ENCODE results near the gene RHBDF2. TPM values are rescaled to one million over a fixed set of nuclear protein-coding genes. Genes with fewer than 3 reads are reported as not detected.

The RHBDF2 gene
- total RNA-seq, 4 donors from 2014 or later, result 53.7 to 76.1 (median 62.6) TPM

DNA sequence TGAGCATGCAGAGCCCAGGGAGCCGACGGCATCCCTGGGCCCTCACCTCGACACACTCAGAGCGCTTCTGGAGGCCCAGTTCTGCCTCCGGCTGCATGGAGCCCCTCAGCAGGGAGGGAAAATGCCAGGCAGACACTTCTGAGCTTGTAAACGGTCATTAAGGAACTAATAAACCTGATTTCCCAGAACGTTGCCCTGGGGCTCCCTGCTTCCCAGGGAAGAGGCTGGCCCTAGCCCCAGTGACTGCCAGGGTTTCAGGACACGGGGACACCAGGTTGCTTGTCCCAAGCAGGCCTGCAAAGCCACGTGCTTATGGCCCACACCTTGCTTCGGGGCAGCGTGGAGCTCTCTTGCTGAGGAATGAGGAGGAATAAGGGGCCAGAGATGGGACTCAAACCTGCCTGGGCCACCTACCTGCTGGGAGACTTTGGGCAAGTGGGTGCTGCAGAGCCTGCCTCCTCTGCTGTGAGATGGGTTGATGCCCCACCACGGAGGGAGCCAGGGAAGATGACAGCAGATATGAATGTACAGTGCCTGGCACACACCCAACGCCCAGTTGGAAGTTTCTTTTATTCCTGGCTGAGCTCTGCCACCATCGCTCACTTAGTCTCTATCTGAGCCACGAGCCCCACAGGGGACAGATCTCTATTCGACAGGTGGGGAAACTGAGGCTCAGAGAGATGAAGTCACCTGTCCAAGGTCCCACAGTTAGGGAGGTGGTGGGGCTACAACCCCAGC lies 5.4 kb downstream of the RHBDF2 start:
- 73 to 81% methylated on average over 10 to 11 of the region's 16 CpGs for WGBS, 2 donors
- DNase-seq (ENCODE audit: low spot score in 2 of 2), result no peak
- H3K4me3 ChIP-seq (ENCODE audit: low read depth, poor library complexity, severe bottlenecking), result no peak overlapping the region
- TF ChIP-seq POLR2A (IDR thresholded peaks at IDR 0.05), result no peak
- TF ChIP-seq, protein P1, sequence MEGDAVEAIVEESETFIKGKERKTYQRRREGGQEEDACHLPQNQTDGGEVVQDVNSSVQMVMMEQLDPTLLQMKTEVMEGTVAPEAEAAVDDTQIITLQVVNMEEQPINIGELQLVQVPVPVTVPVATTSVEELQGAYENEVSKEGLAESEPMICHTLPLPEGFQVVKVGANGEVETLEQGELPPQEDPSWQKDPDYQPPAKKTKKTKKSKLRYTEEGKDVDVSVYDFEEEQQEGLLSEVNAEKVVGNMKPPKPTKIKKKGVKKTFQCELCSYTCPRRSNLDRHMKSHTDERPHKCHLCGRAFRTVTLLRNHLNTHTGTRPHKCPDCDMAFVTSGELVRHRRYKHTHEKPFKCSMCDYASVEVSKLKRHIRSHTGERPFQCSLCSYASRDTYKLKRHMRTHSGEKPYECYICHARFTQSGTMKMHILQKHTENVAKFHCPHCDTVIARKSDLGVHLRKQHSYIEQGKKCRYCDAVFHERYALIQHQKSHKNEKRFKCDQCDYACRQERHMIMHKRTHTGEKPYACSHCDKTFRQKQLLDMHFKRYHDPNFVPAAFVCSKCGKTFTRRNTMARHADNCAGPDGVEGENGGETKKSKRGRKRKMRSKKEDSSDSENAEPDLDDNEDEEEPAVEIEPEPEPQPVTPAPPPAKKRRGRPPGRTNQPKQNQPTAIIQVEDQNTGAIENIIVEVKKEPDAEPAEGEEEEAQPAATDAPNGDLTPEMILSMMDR (IDR thresholded peaks at IDR 0.05), result no peak
- intact Hi-C loops (cut with DNase I; ENCODE audit: low total_unique reads), result no loop called here

DNA sequence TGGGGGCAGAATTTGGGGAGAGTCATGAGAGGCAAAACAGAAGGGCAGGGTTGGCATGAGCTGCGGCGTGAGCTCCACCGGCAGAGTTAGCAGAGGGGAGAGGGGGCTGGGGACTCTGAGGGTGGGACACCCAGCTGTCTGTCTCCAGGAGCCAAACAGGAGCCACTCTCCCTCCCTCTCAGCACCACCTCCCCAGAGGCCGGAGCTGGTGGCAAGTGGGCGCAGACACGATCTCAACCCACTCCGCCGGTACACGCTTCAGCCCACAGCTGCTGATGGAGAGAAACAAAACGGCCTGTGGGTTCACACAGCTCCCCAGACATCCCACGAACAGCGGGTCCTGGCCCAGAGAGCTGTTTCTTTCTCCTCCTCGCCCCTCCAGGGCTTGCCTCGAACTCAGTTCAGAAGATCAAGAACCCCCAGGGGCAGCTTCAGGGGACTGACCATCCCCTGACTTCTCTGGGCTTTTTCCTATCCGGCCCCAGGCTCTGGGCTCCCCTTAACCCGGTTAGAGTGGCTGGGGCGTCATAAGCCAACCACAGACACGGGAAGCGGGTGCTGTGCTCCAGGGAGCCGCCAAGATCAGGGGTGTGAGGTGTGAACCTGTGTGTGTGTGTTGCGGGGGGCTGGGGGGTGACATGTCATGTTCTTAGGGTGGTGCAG lies 7.6 kb downstream of the RHBDF2 start:
- intact Hi-C loops (cut with DNase I; ENCODE audit: low total_unique reads), result no loop called here
- WGBS, 2 donors, result 66 to 67% methylated on average over 21 of the region's 21 CpGs
- no peak for TF ChIP-seq POLR2A (IDR thresholded peaks at IDR 0.05)
- TF ChIP-seq, protein P1 (IDR thresholded peaks at IDR 0.05), result no peak
- no peak overlapping the region for H3K4me3 ChIP-seq (ENCODE audit: low read depth, poor library complexity, severe bottlenecking)
- no peak for DNase-seq (ENCODE audit: low spot score in 2 of 2)

GRCh38 chr17:76492989-76493501 lies 8.2 kb downstream of the RHBDF2 start:
- no peak overlapping the region for H3K4me3 ChIP-seq (ENCODE audit: low read depth, poor library complexity, severe bottlenecking)
- intact Hi-C loops (cut with DNase I; ENCODE audit: low total_unique reads), result no loop called here
- WGBS, 2 donors, result 12 to 13% methylated on average over 14 to 15 of the region's 15 CpGs

DNA sequence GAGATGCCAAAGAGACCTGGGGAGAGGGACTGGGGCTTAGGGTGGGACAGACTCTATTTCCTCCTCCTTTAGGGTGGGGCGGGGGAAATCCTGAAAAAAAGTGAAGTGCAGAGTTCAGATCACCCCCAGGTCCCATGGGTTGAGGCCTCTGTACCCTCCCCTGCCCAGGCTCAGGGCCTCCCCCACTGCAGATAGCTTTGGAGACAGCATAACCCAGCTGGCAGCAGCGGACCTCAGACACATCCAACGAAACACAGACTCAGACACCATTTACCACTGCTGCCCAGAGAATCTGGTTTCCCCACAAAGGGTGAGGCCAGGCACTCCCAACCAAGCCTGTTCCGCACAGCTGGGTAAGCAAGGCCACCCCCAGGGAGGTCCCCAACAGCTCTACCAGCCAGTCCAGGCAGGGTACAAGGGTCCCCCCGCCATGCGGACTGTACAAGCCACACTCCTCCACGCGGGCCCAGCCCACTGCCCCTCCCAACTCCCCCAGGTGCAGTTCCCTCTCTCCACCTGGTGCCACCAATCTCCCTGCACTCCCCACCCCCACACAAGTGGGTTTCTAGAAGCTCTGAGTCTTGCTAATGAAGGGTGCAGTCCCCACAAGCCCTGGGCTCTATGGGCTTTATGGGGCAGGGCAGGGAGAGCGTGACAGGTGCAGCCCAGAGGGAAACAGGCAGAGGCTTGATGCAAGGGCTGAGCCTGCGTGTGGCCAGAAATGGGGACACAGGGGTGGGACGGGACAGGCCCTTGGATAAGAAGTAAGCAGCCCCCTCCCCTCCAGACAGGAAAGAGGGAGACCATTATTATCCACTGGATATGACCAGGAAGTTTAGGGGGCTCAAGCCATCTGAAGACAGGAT lies 8.9 kb downstream of the RHBDF2 start:
- H3K4me3 ChIP-seq (ENCODE audit: low read depth, poor library complexity, severe bottlenecking), result no peak overlapping the region
- intact Hi-C loops (cut with DNase I; ENCODE audit: low total_unique reads), result no loop called here
- DNase-seq (ENCODE audit: low spot score in 2 of 2), result no peak
- TF ChIP-seq, protein P1 (IDR thresholded peaks at IDR 0.05), result no peak
- no peak for TF ChIP-seq POLR2A (IDR thresholded peaks at IDR 0.05)
- 54 to 67% methylated on average over 10 to 11 of the region's 11 CpGs for WGBS, 2 donors

More at GRCh38 chr17:76492989-76493501, 8.2 kb downstream of the RHBDF2 start:
- no peak for TF ChIP-seq POLR2A (IDR thresholded peaks at IDR 0.05)
- TF ChIP-seq, protein P1 (IDR thresholded peaks at IDR 0.05), result no peak
- peak in 1 of 2 donors; percentile 60 for DNase-seq (ENCODE audit: low spot score in 2 of 2)

GRCh38 chr17:76491271-76492122 lies 9.7 kb downstream of the RHBDF2 start:
- WGBS, 2 donors, result 79 to 89% methylated on average over 16 of the region's 17 CpGs
- DNase-seq (ENCODE audit: low spot score in 2 of 2), result no peak
- intact Hi-C loops (cut with DNase I; ENCODE audit: low total_unique reads), result no loop called here
- H3K4me3 ChIP-seq (ENCODE audit: low read depth, poor library complexity, severe bottlenecking), result no peak overlapping the region
- TF ChIP-seq POLR2A (IDR thresholded peaks at IDR 0.05), result no peak
- TF ChIP-seq, protein P1 (IDR thresholded peaks at IDR 0.05), result no peak
